ENCODE results near the gene SUMO2.

Gene SUMO2

GRCh38 chr17:75152523-75152921, 30.2 kb downstream of the SUMO2 start:
- Histone ChIP-seq H3K4me2 (ENCODE audit: low read length) (peak overlapping the region; percentile 92), H2AFZ (ENCODE audit: low read depth, low read length) (no peak overlapping the region), H4K20me1 (ENCODE audit: insufficient read depth, low read length) (peaks cover 30% of the 10 kb centered on the region), H3K9me3 (ENCODE audit: insufficient read depth, low read length) (no peaks in the 10 kb centered on the region), H3K4me1 (ENCODE audit: low read length) (peaks cover 34% of the 10 kb centered on the region), H3K27me3 (ENCODE audit: low read depth, low read length) (no peaks in the 10 kb centered on the region), H3K79me2 (ENCODE audit: low read length) (peaks cover 68% of the 10 kb centered on the region), H3K4me3 (ENCODE audit: low read length) (peak overlapping the region; percentile 82), H3K9ac (ENCODE audit: low read length) (peak overlapping the region; percentile 79), H3K27ac (ENCODE audit: low read length) (peak overlapping the region; percentile 66), H3K36me3 (replicated peaks; ENCODE audit: low read depth, low read length) (peaks cover 18% of the 10 kb centered on the region)
- no peak for TF ChIP-seq CTCF (IDR thresholded peaks at IDR 0.05; ENCODE audit: low read depth, low read length)
- no peak for TF ChIP-seq EZH2phosphoT487 (IDR thresholded peaks at IDR 0.05; ENCODE audit: low read depth)

GRCh38 chr17:75151930-75152329, 30.8 kb downstream of the SUMO2 start:
- Histone ChIP-seq H3K4me3 (ENCODE audit: low read length) (peak overlapping the region; percentile 82), H3K79me2 (ENCODE audit: low read length) (peaks cover 74% of the 10 kb centered on the region)

GRCh38 chr17:75147878-75148546, 34.7 kb downstream of the SUMO2 start:
- no peak overlapping the region for H2AFZ ChIP-seq (ENCODE audit: low read depth, low read length)
- peaks cover 41% of the 10 kb centered on the region for H3K36me3 ChIP-seq (replicated peaks; ENCODE audit: low read depth, low read length)
- peak overlapping the region; percentile 58 for H3K27ac ChIP-seq (ENCODE audit: low read length)
- H4K20me1 ChIP-seq (ENCODE audit: insufficient read depth, low read length), result peaks cover 28% of the 10 kb centered on the region
- TF ChIP-seq EZH2phosphoT487 (IDR thresholded peaks at IDR 0.05; ENCODE audit: low read depth), result no peak
- TF ChIP-seq CTCF (IDR thresholded peaks at IDR 0.05; ENCODE audit: low read depth, low read length), result no peak
- H3K79me2 ChIP-seq (ENCODE audit: low read length), result peaks cover 75% of the 10 kb centered on the region
- peak overlapping the region; percentile 0; the same call in 1 of the 2 replicates for H3K4me3 ChIP-seq (ENCODE audit: low read length)
- H3K4me2 ChIP-seq (ENCODE audit: low read length), result peak overlapping the region; percentile 32
- no peaks in the 10 kb centered on the region for H3K27me3 ChIP-seq (ENCODE audit: low read depth, low read length)
- H3K9me3 ChIP-seq (ENCODE audit: insufficient read depth, low read length), result no peaks in the 10 kb centered on the region
- no peak overlapping the region for H3K9ac ChIP-seq (ENCODE audit: low read length)
- H3K4me1 ChIP-seq (ENCODE audit: low read length), result peaks cover 28% of the 10 kb centered on the region

More at GRCh38 chr17:75151930-75152329, 30.8 kb downstream of the SUMO2 start:
- peaks cover 36% of the 10 kb centered on the region for H3K4me1 ChIP-seq (ENCODE audit: low read length)
- TF ChIP-seq EZH2phosphoT487 (IDR thresholded peaks at IDR 0.05; ENCODE audit: low read depth), result no peak
- TF ChIP-seq CTCF (IDR thresholded peaks at IDR 0.05; ENCODE audit: low read depth, low read length), result no peak
- peaks cover 22% of the 10 kb centered on the region for H3K36me3 ChIP-seq (replicated peaks; ENCODE audit: low read depth, low read length)
- peak overlapping the region; percentile 92 for H3K4me2 ChIP-seq (ENCODE audit: low read length)
- peaks cover 30% of the 10 kb centered on the region for H4K20me1 ChIP-seq (ENCODE audit: insufficient read depth, low read length)
- H3K9me3 ChIP-seq (ENCODE audit: insufficient read depth, low read length), result no peaks in the 10 kb centered on the region
- no peaks in the 10 kb centered on the region for H3K27me3 ChIP-seq (ENCODE audit: low read depth, low read length)
- peak overlapping the region; percentile 79 for H3K9ac ChIP-seq (ENCODE audit: low read length)
- H3K27ac ChIP-seq (ENCODE audit: low read length), result 0 out of 2 replicates have a peak overlapping the region, but pooled peaks have one; percentile 66
- no peak overlapping the region for H2AFZ ChIP-seq (ENCODE audit: low read depth, low read length)

DNA sequence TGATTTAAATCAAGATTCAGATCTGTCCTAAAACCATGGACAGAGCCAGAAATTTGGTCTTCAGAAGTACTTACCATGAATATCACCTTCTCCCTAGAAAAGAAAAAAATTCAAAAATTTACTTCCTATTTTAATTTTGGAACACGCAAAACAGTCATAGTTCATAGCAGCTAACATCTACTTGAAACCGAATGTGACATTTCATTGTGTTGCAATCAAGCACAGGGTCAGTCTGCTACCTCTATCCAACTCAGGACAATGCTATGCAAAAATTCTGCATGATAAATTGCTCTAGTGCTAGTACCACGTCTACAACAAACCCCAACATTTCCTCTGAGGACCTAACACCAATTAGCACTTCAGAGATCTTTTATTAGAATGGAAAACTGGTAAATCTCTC, 36.2 kb downstream of the SUMO2 start:
- H3K9ac ChIP-seq (ENCODE audit: low read length), result no peak overlapping the region
- peaks cover 19% of the 10 kb centered on the region for H3K4me1 ChIP-seq (ENCODE audit: low read length)
- peaks cover 46% of the 10 kb centered on the region for H3K36me3 ChIP-seq (replicated peaks; ENCODE audit: low read depth, low read length)
- H3K27me3 ChIP-seq (ENCODE audit: low read depth, low read length), result no peaks in the 10 kb centered on the region
- no peak overlapping the region for H3K4me3 ChIP-seq (ENCODE audit: low read length)
- no peak overlapping the region for H2AFZ ChIP-seq (ENCODE audit: low read depth, low read length)
- H3K79me2 ChIP-seq (ENCODE audit: low read length), result peaks cover 69% of the 10 kb centered on the region
- TF ChIP-seq EZH2phosphoT487 (IDR thresholded peaks at IDR 0.05; ENCODE audit: low read depth) (no peak), CTCF (IDR thresholded peaks at IDR 0.05; ENCODE audit: low read depth, low read length) (no peak)
- H3K27ac ChIP-seq (ENCODE audit: low read length), result peak overlapping the region; percentile 58; the same call in 1 of the 2 replicates
- H3K9me3 ChIP-seq (ENCODE audit: insufficient read depth, low read length), result no peaks in the 10 kb centered on the region
- H4K20me1 ChIP-seq (ENCODE audit: insufficient read depth, low read length), result peaks cover 17% of the 10 kb centered on the region
- no peak overlapping the region for H3K4me2 ChIP-seq (ENCODE audit: low read length)

Data from OCI-LY3 (cell line).